GM12878 (cell line): ENCODE data around the gene POLK.

Experiments
- YY1 ChIP-seq: IDR thresholded peaks from 2 replicates; pipeline ENCODE4 v1.6.1; 2011; ENCODE audit warnings: low read depth, mild to moderate bottlenecking, low read length
- TF ChIP-seq, protein P1 (sequence below): IDR thresholded peaks from 2 replicates; pipeline ENCODE4 v1.6.1; 2012; ENCODE audit warnings: low read depth, low read length, improper control_type of control experiment
- TF ChIP-seq, protein P2 (sequence below): IDR thresholded peaks from 2 replicates; pipeline ENCODE4 v1.6.1; 2011; ENCODE audit warnings: low read depth, low read length, improper control_type of control experiment, borderline replicate concordance
- TF ChIP-seq, protein P3 (sequence below): fragments of 450-650 bp; formaldehyde crosslinking; IDR thresholded peaks from 2 replicates; pipeline ENCODE4 v1.5.0; 2022; ENCODE audit warnings: mild to moderate bottlenecking, missing genetic modification characterization

DNA sequence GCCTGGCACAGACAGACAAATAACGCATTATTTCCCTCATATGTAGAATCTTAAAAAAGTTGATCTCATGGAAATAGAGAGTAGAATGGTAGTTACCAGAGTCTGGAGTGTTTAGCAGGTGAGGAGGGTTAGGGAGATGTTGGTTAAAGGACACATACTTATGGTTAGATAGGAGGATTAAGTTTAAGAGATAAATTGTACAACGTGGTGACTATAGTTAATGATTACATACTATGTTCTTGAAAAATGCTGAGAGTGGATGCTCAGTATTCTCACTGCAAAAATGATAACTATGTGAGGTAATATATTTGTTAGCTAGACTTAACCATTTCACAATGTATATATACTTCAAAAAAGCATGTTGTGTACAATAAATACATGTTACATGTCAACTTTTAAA is 38.2 kb upstream of the POLK start:
- TF ChIP-seq, protein P1, sequence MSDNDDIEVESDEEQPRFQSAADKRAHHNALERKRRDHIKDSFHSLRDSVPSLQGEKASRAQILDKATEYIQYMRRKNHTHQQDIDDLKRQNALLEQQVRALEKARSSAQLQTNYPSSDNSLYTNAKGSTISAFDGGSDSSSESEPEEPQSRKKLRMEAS = no peak
- TF ChIP-seq, protein P2, sequence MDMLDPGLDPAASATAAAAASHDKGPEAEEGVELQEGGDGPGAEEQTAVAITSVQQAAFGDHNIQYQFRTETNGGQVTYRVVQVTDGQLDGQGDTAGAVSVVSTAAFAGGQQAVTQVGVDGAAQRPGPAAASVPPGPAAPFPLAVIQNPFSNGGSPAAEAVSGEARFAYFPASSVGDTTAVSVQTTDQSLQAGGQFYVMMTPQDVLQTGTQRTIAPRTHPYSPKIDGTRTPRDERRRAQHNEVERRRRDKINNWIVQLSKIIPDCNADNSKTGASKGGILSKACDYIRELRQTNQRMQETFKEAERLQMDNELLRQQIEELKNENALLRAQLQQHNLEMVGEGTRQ = no peak
- no peak for TF ChIP-seq YY1
- TF ChIP-seq, protein P3, sequence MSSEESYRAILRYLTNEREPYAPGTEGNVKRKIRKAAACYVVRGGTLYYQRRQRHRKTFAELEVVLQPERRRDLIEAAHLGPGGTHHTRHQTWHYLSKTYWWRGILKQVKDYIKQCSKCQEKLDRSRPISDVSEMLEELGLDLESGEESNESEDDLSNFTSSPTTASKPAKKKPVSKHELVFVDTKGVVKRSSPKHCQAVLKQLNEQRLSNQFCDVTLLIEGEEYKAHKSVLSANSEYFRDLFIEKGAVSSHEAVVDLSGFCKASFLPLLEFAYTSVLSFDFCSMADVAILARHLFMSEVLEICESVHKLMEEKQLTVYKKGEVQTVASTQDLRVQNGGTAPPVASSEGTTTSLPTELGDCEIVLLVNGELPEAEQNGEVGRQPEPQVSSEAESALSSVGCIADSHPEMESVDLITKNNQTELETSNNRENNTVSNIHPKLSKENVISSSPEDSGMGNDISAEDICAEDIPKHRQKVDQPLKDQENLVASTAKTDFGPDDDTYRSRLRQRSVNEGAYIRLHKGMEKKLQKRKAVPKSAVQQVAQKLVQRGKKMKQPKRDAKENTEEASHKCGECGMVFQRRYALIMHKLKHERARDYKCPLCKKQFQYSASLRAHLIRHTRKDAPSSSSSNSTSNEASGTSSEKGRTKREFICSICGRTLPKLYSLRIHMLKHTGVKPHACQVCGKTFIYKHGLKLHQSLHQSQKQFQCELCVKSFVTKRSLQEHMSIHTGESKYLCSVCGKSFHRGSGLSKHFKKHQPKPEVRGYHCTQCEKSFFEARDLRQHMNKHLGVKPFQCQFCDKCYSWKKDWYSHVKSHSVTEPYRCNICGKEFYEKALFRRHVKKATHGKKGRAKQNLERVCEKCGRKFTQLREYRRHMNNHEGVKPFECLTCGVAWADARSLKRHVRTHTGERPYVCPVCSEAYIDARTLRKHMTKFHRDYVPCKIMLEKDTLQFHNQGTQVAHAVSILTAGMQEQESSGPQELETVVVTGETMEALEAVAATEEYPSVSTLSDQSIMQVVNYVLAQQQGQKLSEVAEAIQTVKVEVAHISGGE (CRISPR knock-in tag) = no peak
